Heart left ventricle (tissue), 13 donors: ENCODE results near the gene SMPD4.
"Not testable (repeated sequence)": the region's sequence is repeated elsewhere in the genome, so short reads cannot be mapped to it uniquely, and the experiment has no call there.

Source experiments
- CTCF ChIP-seq, 12 donors: fragments of 200-600 bp; sonication (generic) in 4 of 12; IDR thresholded peaks; one replicate each; pipeline versions ENCODE4 v1.5.0 to v1.8.0; 2018 to 2022; ENCODE audit warnings: antibody characterized with exemption in 12 of 12, mild to moderate bottlenecking in 5 of 12
- POLR2A ChIP-seq, 2 donors: fragments of 450-650 bp; IDR thresholded peaks; one replicate each; pipeline ENCODE4 v1.6.1; 2017; ENCODE audit warnings: antibody characterized with exemption in 2 of 2, mild to moderate bottlenecking in 2 of 2, moderate library complexity in 2 of 2
- donor health status: ischemic (EF 13 %, LVEDD 7.1; RV severe dilation, severe dysfunction).
- donor health status: DM: no; HTN: yes; CAD: no.
- donor health status: DM: no; HTN: no; CAD: no.
- donor health status: ischemic (EF 25% LVEDD 6.9; RV normal size, moderate dysfunction).
- donor health status: ischemic (EF 25% LVEDD 5.7; RV mildly dilated, moderate dysfunction).
- donor health status: ischemic (EF 35%, LVEDD 5.7; RV mildly dilated, moderate dysfunction).
- donor health status: nonischemic (EF 11% LVEDD 7.7; RV severe dilation, severe dysfunction).
- donor health status: DM: yes; HTN: yes; CAD: no.
- donor health status: PGD.
- donor health status: ischemic (EF 29% LVEDD 5.4; RV normal size, mild dysfunction).
- donor health status: nonischemic (EF 23%, LVEDD 6.1; RV moderate dilation, normal function).

GRCh38 chr2:130129120-130129829 is 52.1 kb downstream of the SMPD4 start, which contains the start of gene POTEF:
- not testable (repeated sequence) for TF ChIP-seq CTCF, POLR2A (IDR thresholded peaks at IDR 0.05)
